HG03469 (cell line): ENCODE results near the gene PRKCE.

ENCODE experiments used
- ATAC-seq: cut with Tn5 transposase; IDR thresholded peaks from one replicate; pipeline ENCODE4 v1.9.1; 2021; ENCODE audit warnings: mild to moderate bottlenecking, moderate library complexity, moderate number of reproducible peaks; ENCODE audit not compliant: unreplicated experiment

Gene PRKCE

GRCh38 chr2:45946023-45946422, 294.5 kb downstream of the PRKCE start:
- no peak for ATAC-seq

- ATAC-seq: no peak
Observed at GRCh38 chr2:45950606-45951005, 299.1 kb downstream of the PRKCE start.

DNA sequence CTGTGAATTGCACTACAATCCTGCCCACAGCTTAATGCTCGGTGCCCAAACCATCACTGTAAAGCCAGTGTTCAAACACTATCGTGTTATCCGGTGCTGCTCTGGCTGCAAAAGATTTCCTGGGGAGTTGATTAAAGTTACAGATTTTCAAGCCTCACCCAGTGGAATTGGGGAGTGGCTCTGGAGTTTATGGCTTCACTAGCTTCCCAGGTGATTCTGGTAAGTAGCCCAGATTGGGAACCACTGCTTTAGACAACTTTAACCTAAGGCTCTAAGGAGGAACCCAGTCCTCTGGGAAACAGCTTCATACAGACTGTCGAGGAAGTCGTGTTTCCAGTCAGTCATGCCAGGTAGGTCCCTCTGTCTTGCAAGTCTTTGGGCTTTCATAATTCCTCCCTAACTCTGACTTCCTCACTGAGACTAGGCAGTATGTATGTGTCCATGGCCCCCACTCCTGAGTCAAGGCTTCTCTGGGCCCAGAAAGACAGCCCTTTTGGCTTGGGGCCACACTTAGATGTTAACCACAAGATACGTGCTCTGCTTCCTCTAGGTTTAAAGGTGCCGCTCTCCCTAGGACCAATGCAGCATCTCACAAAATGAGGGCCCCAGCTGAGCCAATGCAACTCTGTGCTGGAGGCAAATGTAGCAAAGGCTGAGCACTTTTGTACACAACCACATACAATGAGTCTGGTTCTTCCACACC, 299.7 kb downstream of the PRKCE start:
- no peak for ATAC-seq

GRCh38 chr2:45952591-45952990, 301.1 kb downstream of the PRKCE start:
- no peak for ATAC-seq

DNA sequence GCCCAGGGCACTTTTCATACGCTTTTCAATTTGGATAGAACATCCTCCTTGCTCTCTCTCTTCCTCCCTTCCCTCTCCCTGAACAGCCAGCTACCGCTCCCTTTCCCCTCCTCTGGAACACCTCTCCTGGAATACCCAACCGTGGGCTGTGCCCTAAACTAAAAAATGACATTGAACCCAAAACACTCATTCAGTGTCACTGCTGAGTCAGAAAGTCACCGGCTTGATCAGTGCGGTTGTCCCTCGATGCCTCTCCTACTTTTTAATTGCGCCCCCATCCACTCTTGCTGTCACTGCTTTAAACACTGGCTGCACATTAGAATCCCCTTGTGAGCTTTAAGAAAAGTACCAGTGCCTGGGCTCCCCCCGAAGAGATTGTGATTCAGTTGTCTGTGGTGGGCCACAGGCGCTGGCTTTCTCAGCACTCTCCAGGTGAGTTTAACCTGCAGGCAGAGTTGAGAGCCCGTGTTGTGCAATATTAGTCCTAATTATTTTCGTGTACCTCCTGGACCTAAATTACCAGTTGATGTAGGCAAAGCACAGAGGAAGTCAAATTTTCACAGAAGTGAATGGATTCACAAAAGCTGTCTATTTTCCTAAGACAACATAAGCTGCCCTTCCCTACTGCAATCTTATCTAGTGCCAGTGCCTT, 302.0 kb downstream of the PRKCE start:
- ATAC-seq: no peak

GRCh38 chr2:45954233-45954850, 302.9 kb downstream of the PRKCE start:
- no peak for ATAC-seq

GRCh38 chr2:45957533-45958227, 306.2 kb downstream of the PRKCE start:
- ATAC-seq: no peak

GRCh38 chr2:45960057-45960863, 308.8 kb downstream of the PRKCE start:
- no peak for ATAC-seq

GRCh38 chr2:45962177-45962921, 310.9 kb downstream of the PRKCE start:
- no peak for ATAC-seq

DNA sequence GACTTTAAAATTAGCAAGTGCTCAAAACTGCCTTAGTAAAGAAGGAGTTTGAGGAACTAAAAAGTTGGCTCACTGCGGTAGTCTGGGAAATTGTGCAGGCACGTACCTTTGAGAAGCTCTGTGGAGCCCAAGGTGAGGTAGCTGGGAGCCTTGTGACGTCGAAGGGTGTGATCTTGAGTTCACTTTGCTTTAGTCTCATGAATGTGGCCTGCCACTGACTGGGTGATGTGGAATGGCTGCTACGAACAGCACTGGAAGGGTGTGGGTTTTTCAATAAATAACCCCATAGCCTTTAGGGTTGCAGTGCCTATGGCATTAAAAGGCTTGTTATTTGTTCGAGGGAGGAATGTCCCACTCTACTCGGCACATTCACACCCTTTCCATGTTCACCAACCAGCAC, 312.3 kb downstream of the PRKCE start:
- no peak for ATAC-seq

DNA sequence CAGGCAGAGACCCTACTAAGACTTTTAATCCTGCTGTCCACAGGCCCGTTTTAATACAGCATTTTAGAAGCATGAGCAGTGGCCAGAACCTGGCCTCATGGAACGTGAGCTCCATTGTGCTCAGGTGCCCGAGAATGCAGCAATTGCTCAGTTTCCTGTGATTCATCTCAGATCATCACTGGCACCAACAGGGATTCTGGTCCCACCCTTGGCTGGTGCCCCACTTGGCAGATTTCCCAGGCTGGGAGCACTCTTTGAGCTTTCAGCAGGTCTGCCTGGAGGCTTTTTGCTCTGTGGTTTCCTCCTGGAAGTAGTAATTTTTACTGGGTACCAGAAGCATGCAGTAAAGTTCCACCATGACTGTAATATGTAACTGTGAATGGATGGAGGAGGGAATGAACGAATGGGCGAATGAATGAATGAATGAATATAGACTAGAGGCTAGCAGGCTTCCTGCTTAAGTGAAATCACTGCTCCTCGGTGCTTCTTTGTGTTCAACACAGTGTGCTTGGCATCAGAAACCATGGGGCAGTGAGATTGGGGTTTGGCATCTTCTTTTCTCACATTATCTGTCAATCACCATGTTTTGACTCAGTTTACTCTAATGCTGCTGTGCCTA, 312.9 kb downstream of the PRKCE start:
- no peak for ATAC-seq

DNA sequence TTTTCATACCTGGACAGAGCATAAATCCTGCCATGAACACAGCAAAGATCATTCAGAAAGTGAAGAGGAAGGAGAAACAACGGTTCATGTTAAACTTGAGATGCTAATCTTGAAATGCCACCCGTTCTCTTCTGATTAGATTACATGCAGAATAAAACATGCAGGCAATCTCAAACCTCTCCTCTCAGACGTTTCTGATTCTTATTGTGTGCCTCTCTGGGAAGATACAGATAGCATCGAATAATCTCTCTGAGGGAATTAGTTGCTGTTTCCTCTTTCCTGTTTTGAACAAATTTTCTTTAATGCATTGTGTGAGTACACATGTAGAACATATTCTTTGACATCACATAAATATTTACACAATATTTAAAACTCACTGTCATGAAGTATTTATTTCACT, 313.4 kb downstream of the PRKCE start:
- ATAC-seq: no peak

- ATAC-seq: no peak
Observed at GRCh38 chr2:45965871-45966498, 314.5 kb downstream of the PRKCE start.

DNA sequence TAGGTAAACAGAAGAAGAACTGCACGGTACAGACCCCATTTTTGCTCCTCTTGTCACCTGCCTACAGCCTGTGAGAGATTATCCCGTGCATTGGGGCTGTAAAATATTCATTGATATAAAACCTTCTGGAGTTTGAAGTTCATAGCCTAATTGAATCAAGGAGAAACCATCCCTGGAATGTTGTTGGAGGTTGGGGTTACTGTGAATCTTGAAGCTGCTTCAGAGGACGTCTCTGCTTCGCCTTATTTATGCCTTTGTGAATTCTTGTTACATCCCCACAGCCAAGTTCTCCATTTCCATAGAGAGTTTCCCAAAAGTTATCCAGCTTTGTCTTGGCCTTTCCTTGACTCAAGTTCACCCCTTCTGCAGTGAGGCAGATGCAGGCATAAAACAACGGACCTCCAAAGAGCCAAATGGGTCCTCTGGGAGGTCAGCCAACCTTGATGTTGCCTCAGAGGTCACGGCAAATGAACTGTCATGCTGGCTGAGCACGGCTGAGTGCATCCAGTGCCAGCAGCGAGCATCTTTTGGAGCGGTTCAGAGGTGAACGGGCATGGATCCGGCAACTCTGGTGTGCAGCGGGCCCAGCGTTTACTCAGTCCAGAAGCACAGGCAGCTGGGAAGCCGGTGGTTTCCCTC, 317.6 kb downstream of the PRKCE start:
- no peak for ATAC-seq

GRCh38 chr2:45973426-45973825, 322.0 kb downstream of the PRKCE start:
- no peak for ATAC-seq

DNA sequence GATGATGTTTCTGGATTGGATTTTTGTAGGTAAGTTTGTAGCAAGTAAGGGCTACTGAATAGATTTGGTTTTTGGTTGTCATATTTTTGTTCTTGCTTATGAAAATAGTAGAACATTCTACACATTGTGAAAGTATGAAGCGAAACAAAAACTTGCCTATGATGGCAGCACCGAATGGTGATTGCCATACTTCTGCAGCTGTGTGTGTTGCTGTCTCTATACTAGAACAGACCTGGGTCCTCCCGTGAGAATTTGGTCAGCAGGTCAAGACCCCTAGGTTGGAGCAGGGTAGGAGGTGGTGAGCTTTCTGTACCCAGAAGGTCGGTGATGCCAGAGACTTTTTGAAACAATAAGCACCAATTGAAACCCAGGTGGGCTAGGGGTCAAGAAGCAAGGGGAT, 322.6 kb downstream of the PRKCE start:
- peak; percentile 69 for ATAC-seq

DNA sequence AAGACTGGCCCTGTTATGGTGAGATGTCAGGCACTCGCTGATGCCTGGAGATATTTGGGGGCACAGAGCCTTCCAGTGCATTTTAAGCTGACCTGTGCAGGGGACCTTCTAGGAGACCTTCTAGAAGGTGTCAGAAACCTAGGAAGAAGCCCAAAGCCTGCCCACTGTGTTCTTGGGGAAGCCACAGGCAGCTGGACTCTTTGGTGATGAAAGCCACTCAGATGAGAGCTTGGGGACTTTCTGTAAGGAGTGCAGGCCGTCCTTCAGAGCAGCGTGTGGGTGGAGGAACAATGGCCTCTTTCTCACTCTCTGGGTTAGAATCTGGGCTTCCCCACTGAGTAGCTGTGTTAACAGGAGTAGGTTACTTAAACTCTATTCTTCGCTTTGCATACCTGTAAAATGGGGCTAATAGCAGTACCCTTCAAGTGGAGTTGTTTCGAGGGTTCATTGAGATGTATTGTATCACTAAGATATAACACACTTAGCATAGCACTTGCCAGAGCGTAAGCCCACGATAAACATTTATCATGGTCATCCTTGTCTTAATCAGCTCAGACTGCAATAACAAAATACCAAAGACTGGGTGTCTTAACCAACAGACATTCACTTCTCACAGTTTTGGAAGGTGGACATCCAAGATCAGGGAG, 323.4 kb downstream of the PRKCE start:
- ATAC-seq: no peak
